Endodermal cell (in vitro differentiated cells): Measurements from ENCODE around the gene SBNO2. TPM values are rescaled to one million over a fixed set of nuclear protein-coding genes. Genes with fewer than 3 reads are reported as not detected.

Experiments used
- DNase-seq: peaks from one replicate; pipeline ENCODE4 v3.0.0-alpha.2; 2017
- H3K27ac ChIP-seq: 2 replicates; pipeline ENCODE4 v1.5.1; 2013; ENCODE audit warnings: mild to moderate bottlenecking, low read depth, low read length, moderate library complexity
- H3K27me3 ChIP-seq: 2 replicates; pipeline ENCODE4 v1.6.1; 2013; ENCODE audit warnings: mild to moderate bottlenecking, low read length, moderate library complexity; ENCODE audit not compliant: insufficient read depth, control insufficient read depth, poor library complexity, severe bottlenecking
- H3K36me3 ChIP-seq: 2 replicates; pipeline ENCODE4 v1.7.0; 2013; ENCODE audit warnings: mild to moderate bottlenecking, low read length, moderate library complexity; ENCODE audit not compliant: control insufficient read depth, insufficient read depth
- H3K4me1 ChIP-seq: one replicate; pipeline ENCODE4 v1.7.0; 2013; ENCODE audit warnings: low read length; ENCODE audit not compliant: control insufficient read depth, insufficient read depth
- H3K4me3 ChIP-seq: 2 replicates; pipeline ENCODE4 v1.5.1; 2013; ENCODE audit warnings: mild to moderate bottlenecking, low read length, moderate library complexity
- H3K9ac ChIP-seq: 2 replicates; pipeline ENCODE4 v1.6.1; 2013; ENCODE audit warnings: mild to moderate bottlenecking, low read length, moderate library complexity; ENCODE audit not compliant: poor library complexity, severe bottlenecking; ENCODE audit errors: extremely low read depth
- H3K9me3 ChIP-seq: 2 replicates; pipeline ENCODE4 v1.6.1; 2013; ENCODE audit warnings: mild to moderate bottlenecking, low read length, moderate library complexity; ENCODE audit not compliant: control insufficient read depth
- H3K27ac Mint-ChIP-seq: 2 replicates; pipeline ENCODE4 v1.8.0; 2020; ENCODE audit warnings: mixed read lengths
- H3K27me3 Mint-ChIP-seq: 2 replicates; pipeline ENCODE4 v1.8.0; 2021; ENCODE audit warnings: mild to moderate bottlenecking, mixed read lengths; ENCODE audit not compliant: insufficient read depth
- H3K36me3 Mint-ChIP-seq: 2 replicates; pipeline ENCODE4 v1.8.0; 2020; ENCODE audit warnings: low read depth, mixed read lengths
- H3K4me1 Mint-ChIP-seq: 2 replicates; pipeline ENCODE4 v1.8.0; 2020; ENCODE audit warnings: mixed read lengths
- H3K4me3 Mint-ChIP-seq: 2 replicates; pipeline ENCODE4 v1.8.0; 2020; ENCODE audit warnings: mild to moderate bottlenecking, moderate library complexity, mixed read lengths
- H3K9me3 Mint-ChIP-seq: 2 replicates; pipeline ENCODE4 v1.8.0; 2020; ENCODE audit warnings: mild to moderate bottlenecking, mixed read lengths
- WGBS, 2 experiments: methylation state at CpG; one replicate each; pipeline versions ENCODE4 v1.1.5 to v1.1.7; 2013; ENCODE audit warnings: missing lambda C conversion rate in 2 of 2, mixed read lengths in 1 of 2; ENCODE audit not compliant: insufficient coverage in 1 of 2, insufficient read length in 1 of 2; 5-methylcytosine and 5-hydroxymethylcytosine counted together
- total RNA-seq, 2 donors: library from RNA; stranded (reverse); fragmentation: NEBNext Ultra II Directional in 1 of 2; extraction: Animal tissue kit (Norgen Biotek cat#: 25700) in 1 of 2; gene quantifications; 2 replicates in 1 of 2; 3 replicates in 1 of 2; pipeline ENCODE4 v1.2.1, GENCODE V29; 2021
- TF ChIP-seq, protein P1 (sequence below): fragments of 200-600 bp; sonication (generic); conservative IDR thresholded peaks from 2 replicates; pipeline ENCODE4 v1.5.0; 2021; ENCODE audit warnings: antibody characterized with exemption, mild to moderate bottlenecking

Gene SBNO2
- total RNA-seq, 2 donors from 2014 or later, result 43.3 to 50.4 TPM

DNA sequence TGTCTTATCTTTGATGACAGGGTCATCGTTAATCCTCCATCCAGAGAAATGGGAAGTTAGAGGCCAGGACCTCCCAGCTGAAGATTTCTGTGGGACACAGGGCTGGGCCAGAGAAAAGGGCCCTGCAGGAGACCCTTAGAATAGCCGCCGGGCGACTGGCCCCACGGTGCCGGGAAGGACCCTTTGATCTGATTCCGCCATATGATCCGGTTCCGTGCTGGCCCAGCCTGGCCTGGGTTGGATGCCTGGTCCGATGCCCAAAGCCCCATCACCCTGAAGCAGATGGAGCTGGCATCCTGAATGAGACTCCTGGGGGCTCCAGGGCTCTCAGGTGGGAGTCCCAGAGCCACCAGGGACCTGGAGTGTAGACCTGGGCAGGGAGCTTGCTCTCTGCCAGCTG lies 25.5 kb upstream of the SBNO2 start:
- Histone ChIP-seq H3K27ac (no peak overlapping the region), H3K9me3 (no peaks in the 10 kb centered on the region), H3K4me1 (no peaks in the 10 kb centered on the region), H3K4me3 (no peak overlapping the region), H3K27me3 (no peaks in the 10 kb centered on the region), H3K36me3 (no peaks in the 10 kb centered on the region), H3K9ac (no peak overlapping the region)
- Mint-ChIP-seq H3K36me3 (no peaks in the 10 kb centered on the region), H3K4me1 (no peaks in the 10 kb centered on the region), H3K9me3 (no peaks in the 10 kb centered on the region), H3K27ac (no peak overlapping the region), H3K4me3 (no peak overlapping the region), H3K27me3 (no peaks in the 10 kb centered on the region)
- TF ChIP-seq, protein P1, sequence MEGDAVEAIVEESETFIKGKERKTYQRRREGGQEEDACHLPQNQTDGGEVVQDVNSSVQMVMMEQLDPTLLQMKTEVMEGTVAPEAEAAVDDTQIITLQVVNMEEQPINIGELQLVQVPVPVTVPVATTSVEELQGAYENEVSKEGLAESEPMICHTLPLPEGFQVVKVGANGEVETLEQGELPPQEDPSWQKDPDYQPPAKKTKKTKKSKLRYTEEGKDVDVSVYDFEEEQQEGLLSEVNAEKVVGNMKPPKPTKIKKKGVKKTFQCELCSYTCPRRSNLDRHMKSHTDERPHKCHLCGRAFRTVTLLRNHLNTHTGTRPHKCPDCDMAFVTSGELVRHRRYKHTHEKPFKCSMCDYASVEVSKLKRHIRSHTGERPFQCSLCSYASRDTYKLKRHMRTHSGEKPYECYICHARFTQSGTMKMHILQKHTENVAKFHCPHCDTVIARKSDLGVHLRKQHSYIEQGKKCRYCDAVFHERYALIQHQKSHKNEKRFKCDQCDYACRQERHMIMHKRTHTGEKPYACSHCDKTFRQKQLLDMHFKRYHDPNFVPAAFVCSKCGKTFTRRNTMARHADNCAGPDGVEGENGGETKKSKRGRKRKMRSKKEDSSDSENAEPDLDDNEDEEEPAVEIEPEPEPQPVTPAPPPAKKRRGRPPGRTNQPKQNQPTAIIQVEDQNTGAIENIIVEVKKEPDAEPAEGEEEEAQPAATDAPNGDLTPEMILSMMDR, result no peak
- DNase-seq, result no peak
- WGBS, 2 experiments, result 89% methylated on average over 8 to 10 of the region's 10 CpGs

GRCh38 chr19:1189419-1189818 lies 15.4 kb upstream of the SBNO2 start:
- Mint-ChIP-seq H3K4me3 (no peak overlapping the region), H3K27ac (peak overlapping the region; percentile 83), H3K36me3 (no peaks in the 10 kb centered on the region), H3K9me3 (no peaks in the 10 kb centered on the region), H3K4me1 (peaks cover 4% of the 10 kb centered on the region), H3K27me3 (no peaks in the 10 kb centered on the region)
- H3K4me1 ChIP-seq, result no peaks in the 10 kb centered on the region
- H3K27me3 ChIP-seq, result no peaks in the 10 kb centered on the region
- H3K27ac ChIP-seq, result no peak overlapping the region
- TF ChIP-seq, protein P1, result no peak
- no peak overlapping the region for H3K9ac ChIP-seq
- WGBS, 2 experiments, result 80 to 85% methylated on average over 6 to 9 of the region's 9 CpGs
- H3K9me3 ChIP-seq, result no peaks in the 10 kb centered on the region
- H3K36me3 ChIP-seq, result no peaks in the 10 kb centered on the region
- peak; percentile 79 for DNase-seq
- no peak overlapping the region for H3K4me3 ChIP-seq

DNA sequence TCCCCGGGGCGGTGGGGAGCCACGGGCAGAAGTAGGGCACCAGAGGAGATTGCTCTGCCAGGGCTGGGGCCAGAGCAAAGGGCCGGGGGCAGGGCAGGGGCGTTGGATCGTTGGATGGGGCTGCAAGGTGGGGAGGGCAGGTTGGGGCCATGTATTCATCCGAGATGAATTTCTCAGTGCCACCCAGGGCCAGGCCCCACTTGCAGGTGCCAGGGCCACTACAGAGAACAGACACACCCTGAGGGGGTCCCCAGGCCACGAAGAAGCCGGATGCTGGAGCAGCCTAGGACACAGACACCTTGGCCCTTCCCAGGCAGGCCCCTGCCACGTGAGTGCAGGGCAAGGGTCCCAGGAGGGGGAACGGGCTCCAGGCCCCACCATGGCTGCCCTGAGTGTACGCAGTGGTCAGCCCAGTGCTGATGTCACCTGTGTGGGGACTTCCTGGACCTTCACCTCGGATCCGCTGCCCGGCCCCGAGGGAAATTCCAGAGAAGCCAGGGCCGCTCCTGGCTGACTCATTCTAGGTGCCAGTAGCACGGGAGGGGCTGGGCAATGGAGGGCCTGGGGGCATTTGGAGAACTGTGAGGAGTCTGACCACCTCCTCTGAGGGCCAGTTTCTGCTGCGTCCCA lies 9.6 kb upstream of the SBNO2 start:
- no peak overlapping the region for H3K27ac ChIP-seq
- H3K27me3 ChIP-seq, result no peaks in the 10 kb centered on the region
- no peak overlapping the region for H3K4me3 ChIP-seq
- WGBS, 2 experiments, result 88 to 92% methylated on average over 14 to 19 of the region's 19 CpGs
- H3K4me1 ChIP-seq, result no peaks in the 10 kb centered on the region
- no peaks in the 10 kb centered on the region for H3K36me3 ChIP-seq
- no peaks in the 10 kb centered on the region for H3K36me3 Mint-ChIP-seq
- H3K4me3 Mint-ChIP-seq, result no peak overlapping the region
- H3K9ac ChIP-seq, result no peak overlapping the region
- no peaks in the 10 kb centered on the region for H3K9me3 Mint-ChIP-seq
- H3K27me3 Mint-ChIP-seq, result no peaks in the 10 kb centered on the region
- no peaks in the 10 kb centered on the region for H3K9me3 ChIP-seq
- TF ChIP-seq, protein P1, result no peak
- no peak overlapping the region for H3K27ac Mint-ChIP-seq
- peak; percentile 73 for DNase-seq
- H3K4me1 Mint-ChIP-seq, result peaks cover 3% of the 10 kb centered on the region
